MV-4-11 (cell line): ENCODE measurements around the gene SLC12A4.
"Not testable (repeated sequence)": the region's sequence is repeated elsewhere in the genome, so short reads cannot be mapped to it uniquely, and the experiment has no call there.

ENCODE experiments used
- DNase-seq: peaks from one replicate; lab custom pipeline; 2025; lab: John Stamatoyannopoulos, UW

The SLC12A4 gene

DNA sequence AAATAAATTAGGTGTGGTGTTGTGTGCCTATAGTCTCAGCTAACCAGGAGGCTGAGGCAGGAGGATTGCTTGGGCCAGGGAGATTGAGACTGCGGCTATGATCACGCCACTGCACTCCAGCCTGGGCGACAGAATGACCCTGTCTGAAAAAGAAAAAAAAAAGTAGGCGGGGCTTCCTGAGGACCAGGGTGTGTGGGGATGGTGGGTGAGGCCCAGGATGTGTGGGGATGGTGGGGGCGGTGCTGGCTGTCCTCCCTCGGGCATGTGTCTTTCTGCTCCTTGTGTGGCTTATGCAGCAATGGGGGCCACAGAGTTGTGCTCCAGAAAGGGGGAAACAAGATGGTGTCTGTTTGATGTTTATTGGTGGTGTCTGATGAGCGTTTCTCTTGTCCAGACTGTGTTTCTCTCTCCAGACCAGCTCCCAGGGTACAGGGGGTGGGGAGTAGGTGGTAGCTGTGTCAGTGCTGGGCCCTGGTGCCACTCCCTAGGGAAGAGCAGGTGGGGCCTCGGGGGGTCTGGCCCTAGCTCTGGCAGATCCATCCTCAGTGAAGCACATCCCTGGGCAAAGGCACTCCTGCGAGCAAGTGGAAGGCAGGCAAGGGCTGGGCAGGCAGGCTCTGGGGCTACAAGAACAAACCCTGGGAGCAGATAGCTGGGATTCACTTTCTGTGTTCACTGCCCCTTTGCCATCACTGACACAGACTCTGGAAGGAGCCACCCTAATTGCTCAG, 26.8 kb downstream of the SLC12A4 start:
- DNase-seq: no peak

DNA sequence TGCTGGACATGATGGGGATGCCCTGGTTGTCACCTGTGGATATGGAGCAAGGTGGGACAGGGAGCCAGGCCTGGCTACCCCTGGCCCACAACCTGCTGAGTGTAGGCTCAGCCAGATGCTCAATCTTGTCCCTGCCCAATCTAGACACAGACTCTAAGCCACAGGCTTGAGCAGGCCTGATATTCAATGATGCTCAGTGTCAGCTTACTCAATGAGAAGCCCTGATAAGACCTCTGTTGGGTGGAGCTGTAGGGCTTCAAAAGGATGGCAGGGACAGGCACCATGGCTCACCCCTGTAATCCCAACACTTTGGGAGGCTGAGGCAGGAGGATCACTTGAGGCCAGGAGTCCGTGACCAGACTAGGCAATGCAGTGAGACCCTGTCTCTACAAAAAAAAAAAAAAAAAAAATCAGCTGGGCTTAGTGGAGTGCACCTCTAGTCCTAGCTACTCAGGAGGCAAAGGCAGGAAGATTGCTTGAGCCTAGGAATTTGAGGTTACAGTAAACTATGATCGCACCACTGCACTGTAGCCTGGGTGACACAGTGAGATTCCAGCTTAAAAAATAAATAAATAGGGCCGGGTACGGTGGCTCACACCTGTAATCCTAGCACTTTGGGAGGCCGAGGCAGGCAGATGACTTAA, 27.9 kb downstream of the SLC12A4 start:
- no peak for DNase-seq

DNA sequence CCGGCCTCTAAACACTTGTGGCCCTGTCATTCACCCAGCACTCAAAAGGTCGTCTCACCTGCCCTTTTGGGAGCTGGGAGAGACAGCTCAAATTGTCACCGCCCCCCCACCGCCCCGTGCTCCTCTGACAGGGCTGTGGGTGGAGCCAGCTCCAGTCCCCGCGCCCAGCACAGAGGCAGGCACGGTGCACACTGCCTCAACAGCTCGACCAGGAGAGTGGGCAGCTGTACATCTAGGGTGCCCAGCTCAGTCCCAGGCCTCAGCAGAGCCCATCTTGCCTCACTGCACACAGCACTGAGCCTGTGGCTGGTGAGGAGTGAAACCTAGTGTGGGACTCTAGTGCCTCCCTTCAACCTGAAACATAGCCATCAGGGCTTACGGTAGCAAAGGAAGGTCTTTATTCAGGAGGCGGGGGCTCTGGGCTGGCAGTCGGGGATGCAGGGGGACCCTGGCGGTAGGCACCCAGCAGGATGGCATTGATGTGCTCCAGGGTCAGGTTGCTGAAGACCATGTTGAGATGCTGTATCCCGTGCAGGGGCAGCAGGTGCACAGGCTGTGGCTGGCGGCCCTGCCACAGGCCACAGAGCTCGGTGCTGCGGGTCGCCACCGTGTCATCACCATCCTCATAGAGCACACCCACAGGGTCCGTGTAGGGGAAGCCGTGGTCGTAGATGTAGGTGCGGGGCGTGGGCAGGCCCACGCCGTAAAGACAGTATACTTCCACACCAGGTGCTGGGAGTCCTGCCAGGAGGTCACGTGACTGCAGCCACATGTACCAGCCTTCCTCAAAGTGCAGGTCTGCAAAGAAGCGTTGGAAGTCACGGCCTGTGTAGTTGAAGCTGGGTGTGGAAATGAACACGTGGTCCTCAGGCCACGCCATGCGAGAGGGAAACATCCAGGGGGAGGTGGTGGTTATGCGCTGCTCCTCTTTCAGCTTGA, 28.7 kb downstream of the SLC12A4 start:
- no peak for DNase-seq

DNA sequence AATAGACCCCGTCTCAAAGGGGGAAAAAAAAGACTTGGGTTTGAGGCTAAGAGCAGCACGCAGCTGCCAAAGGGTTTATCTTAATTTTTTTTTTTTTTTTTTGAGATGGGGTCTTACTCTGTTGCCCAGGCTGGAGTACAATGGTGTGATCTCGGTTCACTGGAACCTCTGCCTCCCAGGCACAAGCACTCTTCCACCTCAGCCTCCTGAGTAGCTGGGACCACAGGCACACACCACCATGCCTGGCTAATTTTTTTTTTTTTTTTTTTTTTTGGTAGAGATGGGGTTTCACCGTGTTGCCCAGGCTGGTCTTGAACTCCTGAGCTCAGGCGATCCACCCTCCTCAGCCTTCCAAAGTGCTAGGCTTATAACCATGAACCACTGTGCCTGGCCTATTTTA, 30.7 kb downstream of the SLC12A4 start:
- not testable (repeated sequence) for DNase-seq

DNA sequence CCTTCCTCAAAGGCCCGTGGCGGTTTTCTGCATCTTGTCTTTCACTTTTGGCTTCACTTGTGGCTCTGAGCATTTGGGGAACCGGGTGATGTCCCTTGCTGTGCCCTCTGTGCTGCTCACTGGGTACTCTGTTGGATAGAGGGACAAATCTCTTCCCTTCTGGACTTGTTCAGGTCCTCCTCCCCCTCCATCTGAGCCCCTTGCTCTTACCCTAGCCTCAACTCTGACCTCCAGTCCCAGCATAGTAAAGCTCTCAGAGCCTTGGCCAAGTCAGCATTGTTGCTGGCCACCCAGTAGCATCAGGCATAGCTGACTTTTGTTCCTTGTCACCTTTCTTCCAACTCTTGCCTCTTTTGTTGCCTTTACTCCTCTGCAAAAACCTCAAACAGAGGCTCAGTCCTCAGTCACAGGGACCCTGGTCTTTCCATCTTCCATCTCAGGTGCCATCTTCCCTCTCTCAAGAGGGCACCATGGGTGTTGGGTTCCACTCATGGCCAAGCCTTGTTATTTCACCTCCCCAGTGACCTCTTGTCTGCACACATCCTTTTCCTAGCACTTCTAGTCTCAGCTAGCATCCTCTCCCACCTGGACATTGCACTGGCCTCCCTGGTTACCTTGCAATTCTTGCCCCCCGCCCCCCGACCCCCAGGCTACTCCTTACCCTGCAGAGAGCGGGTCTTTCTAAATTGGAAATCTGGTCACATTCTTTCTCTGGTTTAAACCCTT, 31.4 kb downstream of the SLC12A4 start:
- DNase-seq: peak; percentile 97

DNA sequence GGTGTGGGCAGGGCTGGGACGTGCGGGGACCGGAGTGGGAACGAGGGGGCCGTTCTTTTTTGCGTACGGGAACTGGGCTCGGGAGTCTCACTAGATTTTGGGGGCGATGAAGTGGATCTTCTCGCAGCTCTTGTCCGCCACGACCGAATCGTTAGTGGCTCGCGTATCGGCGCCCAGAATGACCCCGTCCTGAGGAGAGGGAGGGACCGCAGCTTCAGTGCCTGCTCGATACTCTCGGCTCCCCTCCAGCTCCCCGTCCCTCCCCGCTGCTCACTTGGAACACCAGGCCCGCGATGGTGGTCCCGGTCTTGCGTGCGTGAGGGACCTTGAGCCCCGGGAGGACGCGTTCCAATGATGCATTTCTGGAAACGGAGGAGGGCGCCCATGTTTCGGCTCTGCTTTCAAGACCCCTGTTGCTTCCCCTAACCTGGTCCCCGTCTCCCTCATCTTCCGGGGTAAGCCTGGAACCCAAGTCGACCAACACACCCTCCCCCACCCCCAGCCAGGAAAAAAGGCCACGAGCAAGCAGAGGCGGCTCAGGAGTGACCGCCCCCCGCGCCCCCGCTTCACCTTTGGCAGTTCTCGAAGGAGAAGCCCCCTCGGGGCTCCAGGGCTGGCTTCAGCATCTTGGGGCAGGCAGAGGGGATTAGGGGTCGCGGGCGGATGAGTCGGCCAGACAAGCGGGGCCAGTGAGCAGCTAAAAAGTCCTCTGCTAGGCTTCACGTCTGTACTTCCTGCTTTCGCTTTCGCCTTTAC, 32.1 kb downstream of the SLC12A4 start, which contains the start of gene PSMB10:
Gene PSMB10 (minus strand): TSS at position 727 of the 756 bp plus-strand sequence. CDS start 101 bp downstream, at position 626.
- DNase-seq: no peak

DNA sequence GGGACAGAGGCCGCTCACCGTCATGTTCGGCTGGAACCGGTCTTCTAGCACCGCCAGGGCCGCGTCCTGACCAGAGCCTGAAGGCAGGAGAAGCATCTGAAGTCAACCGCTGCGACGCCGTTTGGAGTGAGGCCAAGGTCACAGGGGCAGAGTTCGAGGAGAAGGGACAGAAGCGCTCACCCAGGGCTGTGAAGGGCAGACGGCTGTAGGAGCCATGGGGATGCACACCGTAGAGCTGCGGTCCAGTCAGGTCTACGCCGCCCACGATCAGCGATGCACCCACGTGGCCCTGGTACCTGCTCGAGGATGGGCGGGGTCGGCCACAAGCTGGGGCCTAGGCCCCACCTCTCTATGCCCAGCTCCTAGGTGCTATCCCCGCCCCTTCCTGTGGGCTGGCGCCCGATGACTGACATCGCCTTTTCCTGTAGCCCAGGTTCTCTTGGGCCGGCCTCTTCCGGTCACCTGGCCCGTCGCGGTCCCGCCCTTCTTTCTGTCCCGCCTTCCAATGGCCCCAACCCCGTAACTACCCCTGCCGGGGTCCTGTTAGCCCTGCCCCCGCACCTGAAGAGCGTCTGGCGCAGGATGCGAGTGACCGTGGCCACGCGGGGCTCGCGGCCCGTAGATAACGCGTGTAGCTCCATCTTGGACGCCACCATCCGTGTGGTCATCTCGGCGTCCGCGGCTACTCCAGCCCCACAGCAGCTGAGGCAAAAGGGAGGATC, 32.9 kb downstream of the SLC12A4 start:
- peak; percentile 91 for DNase-seq

DNA sequence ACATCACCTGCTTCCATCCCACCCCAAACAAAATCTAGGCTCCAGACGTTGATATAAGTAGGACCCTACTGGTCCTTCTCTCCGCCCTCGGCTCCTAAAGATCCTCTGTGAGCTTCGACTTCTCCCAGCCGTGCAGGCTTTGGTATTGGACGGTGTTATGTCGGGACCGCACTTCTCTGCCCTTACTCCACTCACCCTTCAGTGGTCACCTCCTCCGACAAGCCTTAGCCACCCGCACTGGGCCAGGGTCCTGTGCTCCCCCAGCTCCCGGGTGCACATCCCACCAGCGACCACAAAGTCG, 33.4 kb downstream of the SLC12A4 start:
- DNase-seq: no peak

DNA sequence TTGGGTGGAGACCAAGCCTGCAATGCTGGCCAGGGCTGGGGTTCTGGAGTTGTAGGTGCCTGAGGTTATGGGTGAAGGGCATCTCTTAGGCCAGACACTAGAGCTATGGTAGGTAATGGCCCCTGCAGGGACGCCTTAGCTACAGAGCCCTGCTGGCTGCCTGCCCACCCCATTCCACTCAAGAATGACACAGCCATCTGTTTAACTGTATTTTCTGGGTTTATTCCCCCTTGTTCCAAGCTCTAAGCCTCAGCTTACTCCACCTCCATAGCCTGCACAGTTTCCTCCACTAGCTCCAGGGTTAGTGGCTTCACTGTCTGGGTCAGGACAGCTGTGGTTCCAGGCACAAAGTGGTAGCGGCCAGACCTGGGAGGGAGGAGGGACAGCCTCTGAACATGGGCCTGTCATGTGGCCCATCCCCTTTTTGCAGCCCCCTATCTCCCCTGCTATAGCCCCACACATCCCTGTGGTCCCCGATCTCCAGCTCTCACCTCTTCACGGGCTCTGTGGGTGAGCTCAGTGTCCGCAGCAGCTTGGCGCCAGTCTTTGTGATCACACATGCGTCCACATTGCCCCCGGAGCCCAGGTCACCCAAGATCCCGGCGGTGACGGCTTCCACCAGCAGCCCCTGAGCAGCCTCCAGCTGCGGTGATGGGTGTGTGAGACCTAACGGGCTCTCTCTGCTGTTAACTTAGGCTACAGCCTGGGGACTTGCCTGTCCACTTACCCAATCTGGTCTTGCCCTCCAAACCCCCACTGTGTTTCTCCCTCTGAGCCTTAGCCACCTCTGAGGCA, 33.9 kb downstream of the SLC12A4 start:
- DNase-seq: no peak

DNA sequence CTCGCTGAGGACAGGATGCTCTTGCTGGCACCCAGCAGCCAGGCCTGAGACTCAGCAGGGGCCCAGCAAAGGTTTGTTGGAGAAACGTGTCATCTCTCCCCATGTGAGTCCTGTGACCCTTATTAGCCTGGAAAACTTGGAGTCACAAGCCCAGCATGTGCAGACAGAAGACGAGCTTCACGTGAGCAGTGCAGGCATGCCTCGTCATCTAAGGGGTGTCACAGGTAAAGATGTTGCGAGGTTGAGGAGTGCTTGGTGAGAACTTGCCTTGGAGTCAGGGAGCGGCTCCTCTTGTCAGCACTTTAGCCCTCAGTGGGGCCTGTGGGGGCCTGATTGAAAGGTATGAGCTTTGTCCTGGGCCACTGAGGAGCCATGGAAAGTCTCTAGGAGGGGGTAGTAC, 34.6 kb downstream of the SLC12A4 start:
- DNase-seq: no peak

DNA sequence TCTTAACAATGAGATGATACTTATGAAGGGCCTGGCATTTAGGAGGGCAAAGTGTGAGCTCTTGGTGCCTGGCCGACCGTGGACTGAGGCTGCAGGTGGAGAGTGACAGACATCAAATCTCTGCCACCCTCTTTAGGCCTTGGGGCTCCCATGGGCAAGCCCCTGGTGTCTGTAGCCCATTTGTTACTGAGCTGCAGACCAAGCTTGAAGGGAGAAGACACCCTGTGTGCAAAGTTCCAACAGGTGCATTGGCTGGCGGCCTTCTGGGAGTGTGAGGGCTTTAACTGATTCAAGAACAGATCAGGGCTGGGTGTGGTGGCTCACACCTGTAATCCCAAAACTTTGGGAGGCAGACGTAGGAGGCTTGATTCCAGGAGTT, 36.0 kb downstream of the SLC12A4 start:
- DNase-seq: no peak

DNA sequence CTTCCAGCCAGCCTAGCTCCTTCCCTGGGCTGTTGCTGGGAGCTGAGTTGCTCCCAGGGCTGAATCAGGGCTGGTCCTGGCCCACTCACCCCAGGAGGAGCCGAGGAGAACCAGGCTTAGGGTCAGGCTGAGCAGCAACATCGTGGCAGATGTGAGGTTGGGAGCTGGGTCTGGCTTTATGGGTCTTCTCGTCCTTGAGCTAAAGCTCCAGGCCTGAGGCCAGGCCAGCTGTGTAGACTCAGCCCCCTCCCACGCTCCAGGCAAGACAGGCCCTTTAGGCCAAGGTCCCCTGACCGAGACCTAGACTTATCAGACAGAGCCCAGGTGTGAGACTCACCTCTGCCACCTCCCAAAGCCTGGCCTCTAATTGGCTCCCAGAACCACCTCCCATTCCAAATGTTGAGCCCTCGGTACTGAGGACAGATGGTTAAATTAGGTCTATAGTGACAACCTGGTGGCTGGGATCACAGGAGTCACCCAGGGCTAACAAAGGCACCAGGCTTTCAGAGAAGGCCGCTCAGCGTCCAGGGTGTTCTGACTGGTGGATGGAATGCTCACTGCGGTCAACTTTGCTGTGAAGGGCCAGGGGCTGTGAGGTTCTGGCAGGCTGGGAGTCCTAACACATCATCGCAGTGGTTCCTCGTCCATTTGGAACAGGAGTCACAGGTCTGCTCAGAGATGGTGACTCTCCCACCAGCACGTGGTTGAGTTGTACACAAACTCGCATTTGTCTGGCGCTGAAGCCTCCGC, 36.5 kb downstream of the SLC12A4 start, which contains the start of gene CTRL:
Gene CTRL (minus strand): TSS at position 151 of the 750 bp plus-strand sequence. CDS start 10 bp downstream, at position 141.
- no peak for DNase-seq

DNA sequence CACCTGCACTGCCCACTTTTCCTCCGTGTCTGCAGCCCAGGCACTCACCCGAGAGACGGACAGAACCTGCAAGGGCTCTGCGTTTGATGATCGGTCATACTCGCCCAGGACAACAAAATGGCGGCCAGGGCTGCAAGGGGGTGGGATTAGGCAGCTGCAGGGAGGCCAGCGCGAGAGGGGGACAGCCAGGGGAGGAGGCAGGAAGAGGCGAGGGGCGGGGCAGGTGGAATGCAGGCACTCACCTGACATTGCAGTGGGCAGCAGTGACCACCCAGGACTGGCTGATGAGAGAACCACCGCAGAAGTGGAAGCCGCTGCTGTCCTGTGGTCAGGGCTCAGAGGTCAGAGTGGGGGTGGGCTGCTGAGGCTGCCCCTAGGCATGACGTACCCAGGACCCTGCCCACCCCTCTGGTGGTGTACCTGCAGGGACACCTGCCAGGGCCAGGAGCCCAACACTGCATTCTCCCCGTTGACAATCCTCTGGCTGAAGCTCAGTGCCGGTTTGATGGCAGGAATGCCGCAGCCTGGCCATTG, 37.7 kb downstream of the SLC12A4 start:
- DNase-seq: no peak

DNA sequence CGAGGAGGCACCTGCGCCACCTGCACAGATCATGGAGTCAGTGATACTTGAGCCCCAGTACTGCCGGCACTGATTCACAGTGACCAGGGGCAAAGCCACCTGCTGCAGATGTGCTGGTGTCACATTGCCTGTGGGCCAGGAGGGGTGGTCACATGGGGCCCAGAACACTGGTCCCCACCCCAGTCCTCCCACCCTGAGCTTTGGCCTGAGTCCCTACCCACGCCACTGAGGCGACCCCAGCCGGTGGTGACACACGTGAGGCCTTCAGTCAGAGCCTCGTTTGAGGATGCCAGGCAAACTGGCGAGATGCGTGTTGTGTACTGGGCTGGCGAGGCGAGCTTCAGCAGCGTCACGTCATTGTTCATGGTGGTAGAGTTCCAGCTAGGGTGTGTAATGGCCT, 38.2 kb downstream of the SLC12A4 start:
- DNase-seq: no peak

DNA sequence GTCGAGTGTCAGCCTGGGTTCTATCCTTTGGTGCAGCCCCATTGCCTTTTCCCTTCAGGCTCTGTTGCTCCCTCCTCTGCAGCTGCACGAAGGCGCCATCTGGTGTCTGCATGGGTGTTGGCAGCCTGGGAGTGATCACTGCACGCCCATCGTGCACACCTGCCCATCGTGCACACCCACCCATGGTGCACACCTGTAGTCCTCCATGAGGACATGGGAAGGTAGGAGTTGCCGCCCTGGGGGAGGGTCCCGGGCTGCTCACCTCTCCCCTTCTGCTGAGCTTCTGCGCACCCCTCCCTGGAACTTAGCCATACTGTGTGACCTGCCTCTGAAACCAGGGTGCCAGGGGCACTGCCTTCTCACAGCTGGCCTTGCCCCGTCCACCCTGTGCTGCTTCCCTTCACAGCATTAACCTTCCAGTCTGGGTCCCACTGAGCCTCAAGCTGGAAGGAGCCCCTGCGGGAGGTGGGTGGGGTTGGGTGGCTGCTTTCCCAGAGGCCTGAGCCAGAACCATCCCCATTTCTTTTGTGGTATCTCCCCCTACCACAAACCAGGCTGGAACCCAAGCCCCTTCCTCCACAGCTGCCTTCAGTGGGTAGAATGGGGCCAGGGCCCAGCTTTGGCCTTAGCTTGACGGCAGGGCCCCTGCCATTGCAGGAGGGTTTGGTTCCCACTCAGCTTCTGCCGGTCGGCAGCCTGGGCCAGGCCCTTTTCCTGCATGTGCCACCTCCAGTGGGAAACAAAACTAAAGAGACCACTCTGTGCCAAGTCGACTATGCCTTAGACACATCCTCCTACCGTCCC, 39.7 kb downstream of the SLC12A4 start:
- peak; percentile 24 for DNase-seq

DNA sequence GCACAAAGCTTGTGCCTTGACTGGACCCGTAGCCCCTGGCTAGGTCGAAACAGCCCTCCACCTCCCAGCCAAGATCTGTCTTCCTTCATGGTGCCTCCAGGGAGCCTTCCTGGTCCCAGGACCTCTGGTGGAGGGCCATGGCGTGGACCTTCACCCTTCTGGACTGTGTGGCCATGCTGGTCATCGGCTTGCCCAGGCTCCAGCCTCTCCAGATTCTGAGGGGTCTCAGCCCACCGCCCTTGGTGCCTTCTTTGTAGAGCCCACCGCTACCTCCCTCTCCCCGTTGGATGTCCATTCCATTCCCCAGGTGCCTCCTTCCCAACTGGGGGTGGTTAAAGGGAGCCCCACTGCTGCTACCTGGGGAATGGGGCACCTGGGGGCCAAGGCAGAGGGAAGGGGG, 40.3 kb downstream of the SLC12A4 start:
- no peak for DNase-seq

DNA sequence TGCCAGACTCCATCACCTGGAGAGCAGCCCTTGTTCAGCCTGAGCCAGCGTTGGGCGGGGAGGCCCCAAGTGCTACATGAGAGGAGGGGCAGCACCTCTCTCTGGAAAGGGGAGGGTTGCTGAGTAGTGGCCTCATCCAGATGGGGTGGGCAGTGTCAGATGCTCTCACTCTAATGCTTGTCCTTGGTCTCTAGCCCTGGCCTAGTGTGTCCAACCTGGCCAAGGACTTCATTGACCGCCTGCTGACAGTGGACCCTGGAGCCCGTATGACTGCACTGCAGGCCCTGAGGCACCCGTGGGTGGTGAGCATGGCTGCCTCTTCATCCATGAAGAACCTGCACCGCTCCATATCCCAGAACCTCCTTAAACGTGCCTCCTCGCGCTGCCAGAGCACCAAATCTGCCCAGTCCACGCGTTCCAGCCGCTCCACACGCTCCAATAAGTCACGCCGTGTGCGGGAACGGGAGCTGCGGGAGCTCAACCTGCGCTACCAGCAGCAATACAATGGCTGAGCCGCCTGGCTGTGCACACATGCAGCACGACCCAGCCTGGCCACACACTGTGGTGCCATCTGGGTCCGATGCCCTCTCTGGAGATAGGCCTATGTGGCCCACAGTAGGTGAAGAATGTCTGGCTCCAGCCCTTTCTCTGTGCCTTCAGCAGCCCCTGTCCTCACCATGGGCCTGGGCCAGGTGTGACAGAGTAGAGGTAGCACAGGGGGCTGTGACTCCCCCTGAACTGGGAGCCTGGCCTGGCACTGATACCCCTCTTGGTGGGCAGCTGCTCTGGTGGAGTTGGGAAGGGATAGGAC, 41.1 kb downstream of the SLC12A4 start:
- DNase-seq: no peak
